ENCODE data around the gene NR3C1.

DNA sequence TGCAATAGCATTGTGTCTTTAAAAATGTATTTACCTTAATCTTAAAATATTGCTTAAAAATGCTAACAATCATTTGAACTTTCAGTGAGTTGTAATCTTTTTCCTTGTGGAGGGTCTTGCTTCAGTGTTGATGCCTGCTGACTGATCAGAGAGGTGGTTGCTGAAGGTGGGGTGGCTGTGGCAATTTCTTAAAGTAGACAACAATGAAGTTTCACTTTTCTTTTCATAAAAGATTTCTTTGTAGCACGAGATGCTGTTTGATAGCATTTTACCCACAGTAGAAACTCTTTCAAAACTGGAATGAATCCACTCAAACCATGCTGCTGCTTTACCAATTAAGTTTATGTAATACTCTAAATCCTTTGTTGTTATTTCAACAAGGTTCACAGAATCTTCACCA, 50.8 kb downstream of the NR3C1 start:
- TF ChIP-seq, protein P1, sequence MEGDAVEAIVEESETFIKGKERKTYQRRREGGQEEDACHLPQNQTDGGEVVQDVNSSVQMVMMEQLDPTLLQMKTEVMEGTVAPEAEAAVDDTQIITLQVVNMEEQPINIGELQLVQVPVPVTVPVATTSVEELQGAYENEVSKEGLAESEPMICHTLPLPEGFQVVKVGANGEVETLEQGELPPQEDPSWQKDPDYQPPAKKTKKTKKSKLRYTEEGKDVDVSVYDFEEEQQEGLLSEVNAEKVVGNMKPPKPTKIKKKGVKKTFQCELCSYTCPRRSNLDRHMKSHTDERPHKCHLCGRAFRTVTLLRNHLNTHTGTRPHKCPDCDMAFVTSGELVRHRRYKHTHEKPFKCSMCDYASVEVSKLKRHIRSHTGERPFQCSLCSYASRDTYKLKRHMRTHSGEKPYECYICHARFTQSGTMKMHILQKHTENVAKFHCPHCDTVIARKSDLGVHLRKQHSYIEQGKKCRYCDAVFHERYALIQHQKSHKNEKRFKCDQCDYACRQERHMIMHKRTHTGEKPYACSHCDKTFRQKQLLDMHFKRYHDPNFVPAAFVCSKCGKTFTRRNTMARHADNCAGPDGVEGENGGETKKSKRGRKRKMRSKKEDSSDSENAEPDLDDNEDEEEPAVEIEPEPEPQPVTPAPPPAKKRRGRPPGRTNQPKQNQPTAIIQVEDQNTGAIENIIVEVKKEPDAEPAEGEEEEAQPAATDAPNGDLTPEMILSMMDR (IDR thresholded peaks at IDR 0.05): no peak
- TF ChIP-seq POLR2A (IDR thresholded peaks at IDR 0.05): no peak
